ENCODE results near the gene ARHGEF7.

DNA sequence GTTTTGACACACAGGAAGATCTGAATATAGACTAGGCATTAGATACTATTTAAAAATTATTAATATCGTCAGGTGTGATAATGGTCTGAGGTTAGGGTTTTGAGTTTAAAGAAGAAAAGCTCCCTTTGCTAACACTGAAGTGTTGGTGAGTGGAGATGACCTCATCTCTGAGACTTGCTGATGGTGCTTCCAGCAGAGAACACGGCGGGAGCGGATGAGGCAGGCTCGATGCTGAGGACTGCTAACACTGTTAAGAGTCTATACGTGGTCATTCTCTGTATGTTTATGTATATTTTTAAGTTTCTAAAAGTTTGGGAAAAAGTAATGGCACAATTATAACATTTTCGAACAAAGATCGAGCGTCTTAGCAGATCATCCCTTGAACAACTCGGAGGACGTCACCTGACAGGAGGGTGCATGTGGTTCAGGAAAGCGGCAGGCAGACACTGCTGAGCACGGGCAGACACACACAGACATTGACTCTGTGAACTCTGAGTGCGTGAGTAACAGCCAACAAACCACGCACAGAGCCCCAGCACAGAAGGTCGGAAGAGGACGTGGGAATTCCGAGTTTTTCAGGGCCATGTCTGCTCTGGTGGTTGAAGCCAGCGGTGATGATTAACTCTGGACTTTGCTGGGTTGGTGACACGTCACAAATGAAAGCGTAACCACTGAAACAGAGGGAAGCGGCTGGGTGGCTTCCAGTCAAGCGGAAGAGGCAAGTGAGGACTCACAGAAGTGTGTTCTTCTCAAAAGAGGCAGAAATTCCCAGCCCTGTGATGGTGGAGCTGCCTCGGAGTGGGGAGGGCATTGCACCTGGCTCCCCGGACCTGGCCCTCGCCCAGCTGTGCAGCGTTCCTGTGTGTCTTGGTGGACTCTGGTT lies 113.4 kb downstream of the ARHGEF7 start:
- TF ChIP-seq, protein P1, sequence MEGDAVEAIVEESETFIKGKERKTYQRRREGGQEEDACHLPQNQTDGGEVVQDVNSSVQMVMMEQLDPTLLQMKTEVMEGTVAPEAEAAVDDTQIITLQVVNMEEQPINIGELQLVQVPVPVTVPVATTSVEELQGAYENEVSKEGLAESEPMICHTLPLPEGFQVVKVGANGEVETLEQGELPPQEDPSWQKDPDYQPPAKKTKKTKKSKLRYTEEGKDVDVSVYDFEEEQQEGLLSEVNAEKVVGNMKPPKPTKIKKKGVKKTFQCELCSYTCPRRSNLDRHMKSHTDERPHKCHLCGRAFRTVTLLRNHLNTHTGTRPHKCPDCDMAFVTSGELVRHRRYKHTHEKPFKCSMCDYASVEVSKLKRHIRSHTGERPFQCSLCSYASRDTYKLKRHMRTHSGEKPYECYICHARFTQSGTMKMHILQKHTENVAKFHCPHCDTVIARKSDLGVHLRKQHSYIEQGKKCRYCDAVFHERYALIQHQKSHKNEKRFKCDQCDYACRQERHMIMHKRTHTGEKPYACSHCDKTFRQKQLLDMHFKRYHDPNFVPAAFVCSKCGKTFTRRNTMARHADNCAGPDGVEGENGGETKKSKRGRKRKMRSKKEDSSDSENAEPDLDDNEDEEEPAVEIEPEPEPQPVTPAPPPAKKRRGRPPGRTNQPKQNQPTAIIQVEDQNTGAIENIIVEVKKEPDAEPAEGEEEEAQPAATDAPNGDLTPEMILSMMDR (conservative IDR thresholded peaks at IDR 0.05; ENCODE audit: low read length), result no peak
- TF ChIP-seq EZH2phosphoT487 (IDR thresholded peaks at IDR 0.05; ENCODE audit: borderline replicate concordance), result no peak
